Measurements from ENCODE around the gene XAGE5. TPM values are rescaled to one million over a fixed set of nuclear protein-coding genes. Genes with fewer than 3 reads are reported as not detected.

XAGE5 gene
- not detected in 2 replicates for total RNA-seq

GRCh38 chrX:52811065-52811625, at the start of gene XAGE5:
Gene XAGE5, plus strand, starts transcription at chrX:52811287. Its CDS starts 1,280 bp downstream, at chrX:52812567.

GRCh38 chrX:52797327-52797726, 13.8 kb upstream of the XAGE5 start, which contains the start of gene SPANXN5:
Gene SPANXN5, minus strand, starts transcription at chrX:52797427. Its CDS starts 79 bp downstream, at chrX:52797348.

Small RNAs within 50 kb of the gene (small RNA-seq; reads per million reads assigned to genes)
- not detected for gene AC244505.6
- not detected for gene AC244505.7

Other genes with a start within 250 kb of the XAGE5 start
- gene SSX7, start 156.4 kb upstream of the XAGE5 start, total RNA-seq = not detected in 2 replicates
- gene SSX2, start 104.1 kb upstream of the XAGE5 start, total RNA-seq = not detected in 2 replicates
- gene SSX2B, start 60.0 kb upstream of the XAGE5 start, total RNA-seq = not detected in 2 replicates
- gene SPANXN5, start 13.9 kb upstream of the XAGE5 start, total RNA-seq = not detected in 2 replicates
- gene XAGE3, start 56.8 kb downstream of the XAGE5 start, total RNA-seq = not detected in 2 replicates
- gene FAM156B, start 86.0 kb downstream of the XAGE5 start, total RNA-seq = 5.6 and 7.8 TPM in 2 replicates
- 4.9 and 8.1 TPM in 2 replicates for gene FAM156A, start 147.2 kb downstream of the XAGE5 start, total RNA-seq
- 1.9 and 3.6 TPM in 2 replicates for gene GPR173, start 237.5 kb downstream of the XAGE5 start, total RNA-seq